Glutamatergic neuron (in vitro differentiated cells): ENCODE measurements around the gene NBAS. TPM values are rescaled to one million over a fixed set of nuclear protein-coding genes. Genes with fewer than 3 reads are reported as not detected.

ENCODE experiments used
- DNase-seq: peaks from one replicate; pipeline ENCODE4 v3.0.0; 2022
- H3K27ac Mint-ChIP-seq: one replicate; pipeline ENCODE4 v1.8.0; 2020; ENCODE audit warnings: mild to moderate bottlenecking, mixed read lengths, inconsistent platforms; ENCODE audit not compliant: unreplicated experiment
- H3K27me3 Mint-ChIP-seq: one replicate; pipeline ENCODE4 v1.8.0; 2020; ENCODE audit warnings: mild to moderate bottlenecking, moderate library complexity, mixed read lengths, inconsistent platforms; ENCODE audit not compliant: unreplicated experiment
- H3K36me3 Mint-ChIP-seq: one replicate; pipeline ENCODE4 v1.8.0; 2020; ENCODE audit warnings: mild to moderate bottlenecking, mixed read lengths, inconsistent platforms; ENCODE audit not compliant: unreplicated experiment
- H3K4me1 Mint-ChIP-seq: one replicate; pipeline ENCODE4 v1.8.0; 2020; ENCODE audit warnings: mild to moderate bottlenecking, low read depth, mixed read lengths, inconsistent platforms; ENCODE audit not compliant: unreplicated experiment
- H3K4me3 Mint-ChIP-seq: one replicate; pipeline ENCODE4 v1.8.0; 2020; ENCODE audit warnings: mild to moderate bottlenecking, mixed read lengths, inconsistent platforms; ENCODE audit not compliant: unreplicated experiment
- H3K9me3 Mint-ChIP-seq: one replicate; pipeline ENCODE4 v1.8.0; 2020; ENCODE audit warnings: mild to moderate bottlenecking, moderate library complexity, mixed read lengths, inconsistent platforms; ENCODE audit not compliant: unreplicated experiment
- CTCF ChIP-seq: fragments of 200-600 bp; sonication (generic); IDR thresholded peaks from one replicate; pipeline ENCODE4 v1.5.0; 2021; ENCODE audit not compliant: partially characterized antibody, unreplicated experiment
- total RNA-seq: library from RNA; stranded (reverse); fragmentation: NEBNext Ultra II Directional; extraction: Animal tissue kit (Norgen Biotek cat#: 25700); gene quantifications from one replicate; pipeline ENCODE4 v1.2.1, GENCODE V29; 2021; ENCODE audit not compliant: unreplicated experiment

Gene NBAS
- total RNA-seq, 1 donor from 2014 or later = 46.1 TPM

- Mint-ChIP-seq H3K4me3 (no peak overlapping the region), H3K27me3 (no peaks in the 10 kb centered on the region), H3K27ac (no peak overlapping the region), H3K4me1 (peaks cover 11% of the 10 kb centered on the region), H3K36me3 (peaks cover 4% of the 10 kb centered on the region), H3K9me3 (no peaks in the 10 kb centered on the region)
- no peak for DNase-seq
- no peak for TF ChIP-seq CTCF
Observed at GRCh38 chr2:15162620-15163019, 398.5 kb downstream of the NBAS start.

DNA sequence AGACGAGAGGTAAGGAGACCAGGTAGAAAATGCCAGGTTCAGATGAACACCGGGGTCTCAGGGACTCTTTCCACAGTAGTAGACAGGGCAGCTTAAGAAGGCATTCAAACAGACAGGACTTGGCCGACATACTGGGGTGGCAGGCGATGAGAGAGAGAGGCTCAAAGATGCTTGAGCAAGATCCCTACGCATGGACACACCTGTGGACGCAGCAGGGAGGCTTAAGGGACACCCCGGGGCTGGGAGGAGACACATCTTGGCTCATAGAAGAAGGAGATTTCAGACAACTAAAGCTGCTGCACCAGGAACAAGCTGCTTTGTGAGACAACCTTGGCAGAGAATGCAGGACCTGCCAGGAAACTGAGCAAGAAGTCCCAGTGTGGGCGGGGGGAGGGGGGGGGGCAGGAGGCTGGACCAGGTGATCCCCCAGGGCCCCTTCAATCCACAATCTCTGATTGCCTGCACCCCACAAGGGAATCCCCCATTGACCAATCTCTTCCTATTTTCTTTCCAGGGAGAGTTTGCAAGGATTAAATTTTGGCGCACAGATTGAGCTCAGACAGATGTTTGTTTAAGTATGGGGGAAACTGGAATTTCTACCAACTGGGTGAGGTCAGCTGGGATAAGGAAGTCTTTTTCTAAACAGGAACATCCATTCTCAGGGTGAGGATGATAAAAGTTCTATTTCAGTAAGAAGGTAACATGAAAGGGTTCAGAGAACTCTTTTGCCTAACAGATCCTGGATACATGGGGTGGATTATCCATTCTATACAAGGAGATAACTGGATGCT lies 400.7 kb downstream of the NBAS start:
- TF ChIP-seq CTCF = no peak
- Mint-ChIP-seq H3K27me3 (peaks cover 3% of the 10 kb centered on the region), H3K4me3 (no peak overlapping the region), H3K4me1 (peaks cover 11% of the 10 kb centered on the region), H3K36me3 (peaks cover 4% of the 10 kb centered on the region), H3K27ac (no peak overlapping the region), H3K9me3 (no peaks in the 10 kb centered on the region)
- DNase-seq = no peak

DNA sequence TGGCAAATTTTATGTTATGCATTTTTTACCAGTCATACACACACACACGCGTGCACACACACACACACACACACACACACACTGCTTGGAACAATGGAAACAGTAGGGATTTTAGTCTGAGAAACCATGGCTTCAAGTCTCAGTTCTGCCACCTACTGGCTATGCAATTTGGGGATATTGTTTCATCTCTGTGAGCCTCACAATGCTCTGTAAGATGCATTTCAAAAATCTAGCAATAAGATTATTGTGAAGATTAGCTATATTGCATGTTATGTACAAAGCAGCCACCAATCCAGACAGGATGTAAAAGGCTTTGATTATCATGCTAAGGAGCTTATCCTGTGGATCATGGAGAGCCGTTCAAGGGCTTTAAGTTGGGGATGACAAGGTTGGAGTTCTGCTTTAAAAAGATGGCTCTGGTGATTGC lies 401.4 kb downstream of the NBAS start:
- H3K27me3 Mint-ChIP-seq = peaks cover 3% of the 10 kb centered on the region
- H3K9me3 Mint-ChIP-seq = no peaks in the 10 kb centered on the region
- no peak for DNase-seq

DNA sequence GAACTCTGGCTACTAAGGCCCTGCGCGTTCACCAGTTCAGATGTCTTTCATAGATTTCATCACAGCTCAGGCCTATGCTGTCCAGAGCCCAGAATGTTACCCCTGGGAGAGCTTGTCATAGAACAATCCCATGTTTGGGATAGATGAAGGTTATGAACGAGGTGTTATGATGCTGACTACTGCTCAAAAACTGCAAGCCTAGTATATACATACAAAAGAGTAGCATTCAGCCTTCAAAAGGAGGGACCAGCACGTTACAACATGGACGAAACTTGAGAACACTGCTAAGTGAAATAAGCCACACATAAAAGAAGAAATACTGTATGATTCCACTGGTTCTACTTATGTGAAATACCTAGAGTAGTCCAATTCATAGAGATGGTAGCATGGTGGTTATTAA lies 401.9 kb downstream of the NBAS start:
- Mint-ChIP-seq H3K36me3 (peaks cover 4% of the 10 kb centered on the region), H3K4me1 (peaks cover 11% of the 10 kb centered on the region), H3K4me3 (no peak overlapping the region), H3K27me3 (peaks cover 3% of the 10 kb centered on the region), H3K27ac (no peak overlapping the region), H3K9me3 (no peaks in the 10 kb centered on the region)
- no peak for DNase-seq
- TF ChIP-seq CTCF = no peak

More for the DNA sequence above, 401.4 kb downstream of the NBAS start:
- Mint-ChIP-seq H3K4me3 (no peak overlapping the region), H3K27ac (no peak overlapping the region), H3K4me1 (peaks cover 11% of the 10 kb centered on the region), H3K36me3 (peaks cover 4% of the 10 kb centered on the region)
- TF ChIP-seq CTCF = peak; percentile 36

GRCh38 chr2:15158532-15158931 lies 402.6 kb downstream of the NBAS start:
- no peak for TF ChIP-seq CTCF
- no peak for DNase-seq
- peaks cover 3% of the 10 kb centered on the region for H3K27me3 Mint-ChIP-seq
- H3K36me3 Mint-ChIP-seq = peaks cover 4% of the 10 kb centered on the region
- no peaks in the 10 kb centered on the region for H3K9me3 Mint-ChIP-seq
- H3K4me1 Mint-ChIP-seq = peaks cover 11% of the 10 kb centered on the region
- H3K4me3 Mint-ChIP-seq = no peak overlapping the region
- no peak overlapping the region for H3K27ac Mint-ChIP-seq
